Measurements from ENCODE around the gene CCNL2. TPM values are rescaled to one million over a fixed set of nuclear protein-coding genes. Genes with fewer than 3 reads are reported as not detected.

Gene CCNL2
- total and polyA plus RNA-seq, 2 experiments from 2014 or later, result 166 to 284 TPM

- H3K36me3 ChIP-seq (replicated peaks; ENCODE audit: insufficient read depth, low read depth), result no peaks in the 10 kb centered on the region
- H3K27ac ChIP-seq, result no peak overlapping the region
- H3K27me3 ChIP-seq, result no peaks in the 10 kb centered on the region
- H3K9me2 ChIP-seq (replicated peaks; ENCODE audit: insufficient read depth), result no peaks in the 10 kb centered on the region
- no peak for DNase-seq (ENCODE audit: low spot score)
- no peaks in the 10 kb centered on the region for H3K9me3 ChIP-seq (ENCODE audit: low read depth)
- no peak overlapping the region for H3K4me2 ChIP-seq
- TF ChIP-seq EZH2phosphoT487 (IDR thresholded peaks at IDR 0.05; ENCODE audit: low read depth, severe bottlenecking, unreplicated experiment), result no peak
- no peak for TF ChIP-seq CTCF (IDR thresholded peaks at IDR 0.05; ENCODE audit: poor library complexity)
- no peak for TF ChIP-seq EZH2 (IDR thresholded peaks at IDR 0.05; ENCODE audit: borderline replicate concordance)
- peaks cover 9% of the 10 kb centered on the region for H3K4me1 ChIP-seq (ENCODE audit: insufficient read depth)
- H4K20me1 ChIP-seq (ENCODE audit: insufficient read depth, poor library complexity, severe bottlenecking), result peaks cover 8% of the 10 kb centered on the region
- no peak overlapping the region for H3K4me3 ChIP-seq
- WGBS (ENCODE audit: low lambda C conversion rate, missing lambda C conversion rate), result 93% methylated on average over 11 of the region's 11 CpGs
- peaks cover 66% of the 10 kb centered on the region for H3K79me2 ChIP-seq
- no peak overlapping the region for H2AFZ ChIP-seq
These were observed 5.7 kb downstream of the CCNL2 start for GRCh38 chr1:1393428-1393827.

GRCh38 chr1:1393014-1393413, 6.1 kb downstream of the CCNL2 start:
- H3K9me3 ChIP-seq (ENCODE audit: low read depth), result no peaks in the 10 kb centered on the region
- H3K36me3 ChIP-seq (replicated peaks; ENCODE audit: insufficient read depth, low read depth), result no peaks in the 10 kb centered on the region
- no peaks in the 10 kb centered on the region for H3K9me2 ChIP-seq (replicated peaks; ENCODE audit: insufficient read depth)
- H3K4me1 ChIP-seq (ENCODE audit: insufficient read depth), result peaks cover 6% of the 10 kb centered on the region
- H3K4me2 ChIP-seq, result no peak overlapping the region
- DNase-seq (ENCODE audit: low spot score), result no peak
- peaks cover 62% of the 10 kb centered on the region for H3K79me2 ChIP-seq
- no peak overlapping the region for H3K4me3 ChIP-seq
- WGBS (ENCODE audit: low lambda C conversion rate, missing lambda C conversion rate), result 92% methylated on average over 4 of the region's 4 CpGs
- no peak for TF ChIP-seq EZH2 (IDR thresholded peaks at IDR 0.05; ENCODE audit: borderline replicate concordance)
- no peak for TF ChIP-seq EZH2phosphoT487 (IDR thresholded peaks at IDR 0.05; ENCODE audit: low read depth, severe bottlenecking, unreplicated experiment)
- TF ChIP-seq CTCF (IDR thresholded peaks at IDR 0.05; ENCODE audit: poor library complexity), result no peak
- no peak overlapping the region for H2AFZ ChIP-seq
- peaks cover 8% of the 10 kb centered on the region for H4K20me1 ChIP-seq (ENCODE audit: insufficient read depth, poor library complexity, severe bottlenecking)
- H3K27me3 ChIP-seq, result no peaks in the 10 kb centered on the region
- no peak overlapping the region for H3K27ac ChIP-seq

GRCh38 chr1:1391225-1391624, 7.9 kb downstream of the CCNL2 start:
- 98% methylated on average over 12 of the region's 12 CpGs for WGBS (ENCODE audit: low lambda C conversion rate, missing lambda C conversion rate)
- H3K79me2 ChIP-seq, result peaks cover 48% of the 10 kb centered on the region
- TF ChIP-seq CTCF (IDR thresholded peaks at IDR 0.05; ENCODE audit: poor library complexity), result no peak
- TF ChIP-seq EZH2phosphoT487 (IDR thresholded peaks at IDR 0.05; ENCODE audit: low read depth, severe bottlenecking, unreplicated experiment), result no peak
- TF ChIP-seq EZH2 (IDR thresholded peaks at IDR 0.05; ENCODE audit: borderline replicate concordance), result no peak
- no peaks in the 10 kb centered on the region for H3K4me1 ChIP-seq (ENCODE audit: insufficient read depth)
- no peak overlapping the region for H3K27ac ChIP-seq
- no peaks in the 10 kb centered on the region for H3K9me2 ChIP-seq (replicated peaks; ENCODE audit: insufficient read depth)
- H3K27me3 ChIP-seq, result no peaks in the 10 kb centered on the region
- no peak overlapping the region for H3K4me2 ChIP-seq
- no peaks in the 10 kb centered on the region for H3K9me3 ChIP-seq (ENCODE audit: low read depth)
- no peak overlapping the region for H2AFZ ChIP-seq
- no peak overlapping the region for H3K4me3 ChIP-seq
- no peaks in the 10 kb centered on the region for H3K36me3 ChIP-seq (replicated peaks; ENCODE audit: insufficient read depth, low read depth)
- no peak for DNase-seq (ENCODE audit: low spot score)
- H4K20me1 ChIP-seq (ENCODE audit: insufficient read depth, poor library complexity, severe bottlenecking), result peaks cover 8% of the 10 kb centered on the region

GRCh38 chr1:1390675-1391074, 8.5 kb downstream of the CCNL2 start:
- WGBS (ENCODE audit: low lambda C conversion rate, missing lambda C conversion rate), result 96% methylated on average over 12 of the region's 12 CpGs
- H3K9me2 ChIP-seq (replicated peaks; ENCODE audit: insufficient read depth), result no peaks in the 10 kb centered on the region
- peaks cover 43% of the 10 kb centered on the region for H3K79me2 ChIP-seq
- no peaks in the 10 kb centered on the region for H3K27me3 ChIP-seq
- DNase-seq (ENCODE audit: low spot score), result no peak
- H3K4me2 ChIP-seq, result no peak overlapping the region
- no peak overlapping the region for H2AFZ ChIP-seq
- H3K4me1 ChIP-seq (ENCODE audit: insufficient read depth), result no peaks in the 10 kb centered on the region
- TF ChIP-seq EZH2phosphoT487 (IDR thresholded peaks at IDR 0.05; ENCODE audit: low read depth, severe bottlenecking, unreplicated experiment) (no peak), CTCF (IDR thresholded peaks at IDR 0.05; ENCODE audit: poor library complexity) (no peak), EZH2 (IDR thresholded peaks at IDR 0.05; ENCODE audit: borderline replicate concordance) (no peak)
- H3K27ac ChIP-seq, result no peak overlapping the region
- no peaks in the 10 kb centered on the region for H3K36me3 ChIP-seq (replicated peaks; ENCODE audit: insufficient read depth, low read depth)
- no peak overlapping the region for H3K4me3 ChIP-seq
- H3K9me3 ChIP-seq (ENCODE audit: low read depth), result no peaks in the 10 kb centered on the region
- H4K20me1 ChIP-seq (ENCODE audit: insufficient read depth, poor library complexity, severe bottlenecking), result peaks cover 8% of the 10 kb centered on the region

All from hepatocyte (in vitro differentiated cells).